HG02870 (cell line): ENCODE measurements around the gene APLP2.

Experiments used
- ATAC-seq: cut with Tn5 transposase; IDR thresholded peaks from one replicate; pipeline ENCODE4 v1.9.1; 2021; ENCODE audit warnings: mild to moderate bottlenecking, moderate library complexity; ENCODE audit not compliant: unreplicated experiment

The APLP2 gene

GRCh38 chr11:130114281-130114680 lies 44.6 kb downstream of the APLP2 start:
- no peak for ATAC-seq

GRCh38 chr11:130114726-130115125 lies 45.0 kb downstream of the APLP2 start:
- no peak for ATAC-seq

- ATAC-seq = no peak
Measured at GRCh38 chr11:130115218-130115617, 45.5 kb downstream of the APLP2 start.

- ATAC-seq = peak; percentile 87
Measured at GRCh38 chr11:130118165-130118564, 48.5 kb downstream of the APLP2 start.

- peak; percentile 52 for ATAC-seq
Measured at GRCh38 chr11:130118636-130119387, 49.1 kb downstream of the APLP2 start.

GRCh38 chr11:130120045-130120444 lies 50.4 kb downstream of the APLP2 start:
- no peak for ATAC-seq

- ATAC-seq = no peak
Measured at GRCh38 chr11:130121445-130121978, 51.8 kb downstream of the APLP2 start.

GRCh38 chr11:130122141-130122575 lies 52.5 kb downstream of the APLP2 start:
- ATAC-seq = no peak

GRCh38 chr11:130123414-130124040 lies 53.8 kb downstream of the APLP2 start:
- ATAC-seq = no peak

GRCh38 chr11:130124096-130124495 lies 54.4 kb downstream of the APLP2 start:
- ATAC-seq = no peak

- no peak for ATAC-seq
Measured at GRCh38 chr11:130125638-130126037, 55.9 kb downstream of the APLP2 start.

GRCh38 chr11:130126516-130126915 lies 56.8 kb downstream of the APLP2 start:
- ATAC-seq = no peak

GRCh38 chr11:130127509-130127908 lies 57.8 kb downstream of the APLP2 start:
- no peak for ATAC-seq

GRCh38 chr11:130128626-130129025 lies 58.9 kb downstream of the APLP2 start:
- no peak for ATAC-seq

GRCh38 chr11:130129922-130130321 lies 60.2 kb downstream of the APLP2 start:
- no peak for ATAC-seq

GRCh38 chr11:130131961-130132850 lies 62.5 kb downstream of the APLP2 start:
- no peak for ATAC-seq

- no peak for ATAC-seq
Measured at GRCh38 chr11:130133716-130134115, 64.0 kb downstream of the APLP2 start.

GRCh38 chr11:130136107-130136506 lies 66.4 kb downstream of the APLP2 start:
- ATAC-seq = no peak

- ATAC-seq = no peak
Measured at GRCh38 chr11:130137999-130138398, 68.3 kb downstream of the APLP2 start.

GRCh38 chr11:130139401-130139800 lies 69.7 kb downstream of the APLP2 start:
- ATAC-seq = no peak
